Measurements from ENCODE around the gene CGNL1.

The CGNL1 gene

DNA sequence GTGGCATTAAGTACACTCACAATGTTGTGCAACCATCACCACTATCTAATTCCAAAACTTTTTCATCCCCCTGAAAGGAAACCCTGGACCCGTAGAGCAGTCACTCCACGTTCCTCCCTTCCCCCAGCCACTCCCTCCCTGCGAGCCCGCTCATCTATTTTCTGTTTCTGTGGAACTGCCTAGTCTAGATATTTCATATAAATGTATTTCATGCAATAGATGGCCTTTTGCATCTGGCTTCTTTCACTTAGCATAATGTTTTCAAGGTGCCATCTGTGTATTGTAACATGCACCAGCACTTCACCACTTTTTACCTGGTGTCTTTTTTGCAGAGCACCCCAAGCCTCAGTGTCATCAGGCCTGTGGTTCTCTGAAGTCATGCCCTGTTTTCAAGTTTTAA is 10.7 kb downstream of the CGNL1 start:
- DNase-seq (ENCODE audit: low read depth, low spot score), result no peak

GRCh38 chr15:57387564-57388076 is 11.3 kb downstream of the CGNL1 start:
- DNase-seq (ENCODE audit: low read depth, low spot score), result peak; percentile 42

DNA sequence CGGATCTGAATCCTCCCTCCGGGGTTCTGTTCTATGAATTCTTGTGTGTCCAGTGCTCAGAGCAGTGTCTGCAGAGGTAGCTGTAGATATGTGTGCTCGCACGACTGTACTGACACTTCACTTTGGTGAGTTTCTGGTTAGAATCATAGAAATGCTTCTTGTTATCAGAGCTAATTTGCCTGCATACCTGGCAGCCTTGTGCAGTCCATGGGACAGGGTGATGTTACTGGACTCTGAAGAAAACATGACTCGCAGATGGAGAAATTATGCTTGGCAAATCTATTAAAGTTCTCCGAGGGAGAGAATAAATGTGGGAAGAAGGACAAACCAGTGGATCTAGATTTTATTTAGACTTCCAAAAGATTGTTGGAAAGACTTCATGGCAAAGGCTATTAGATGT is 12.2 kb downstream of the CGNL1 start:
- no peak for DNase-seq (ENCODE audit: low read depth, low spot score)

DNA sequence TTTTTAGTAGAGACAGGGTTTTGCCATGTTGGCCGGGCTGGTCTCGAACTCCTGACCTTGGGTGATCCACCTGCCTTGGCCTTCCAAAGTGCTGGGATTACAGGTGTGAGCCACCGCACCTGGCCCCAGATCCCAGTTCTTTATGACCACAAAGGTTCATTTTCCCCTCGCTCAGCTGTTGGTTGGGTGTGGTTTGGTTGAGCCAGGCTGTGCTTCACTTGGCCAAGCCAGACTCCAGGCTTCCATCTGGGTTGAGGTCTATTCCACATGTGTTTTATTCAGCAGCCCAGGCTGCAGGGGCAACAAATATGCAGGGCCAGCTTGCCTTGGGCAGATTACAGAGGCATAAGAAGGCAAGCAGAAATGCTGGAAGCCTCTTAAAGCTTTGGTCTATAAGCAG is 13.7 kb downstream of the CGNL1 start:
- DNase-seq (ENCODE audit: low read depth, low spot score), result no peak

DNA sequence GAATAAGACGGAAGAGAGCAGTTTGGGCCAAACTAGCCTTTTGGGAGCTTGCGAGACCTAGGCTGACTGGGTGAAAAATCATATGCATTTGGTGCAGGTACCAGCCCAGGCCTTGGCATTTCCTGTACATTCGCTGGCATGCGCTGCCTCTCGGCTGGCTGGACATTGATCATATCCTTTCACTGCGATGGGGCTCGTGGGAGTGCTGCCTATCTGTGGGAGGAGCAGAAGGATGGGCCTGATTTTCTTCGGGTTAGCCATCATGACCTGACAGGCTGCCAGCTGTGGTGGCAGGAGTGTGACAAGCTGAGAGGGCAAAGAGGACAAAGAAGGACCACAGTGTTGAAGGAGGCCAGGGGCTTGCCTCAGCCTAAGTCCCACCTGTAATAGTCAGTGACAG is 14.3 kb downstream of the CGNL1 start:
- DNase-seq (ENCODE audit: low read depth, low spot score), result no peak

DNA sequence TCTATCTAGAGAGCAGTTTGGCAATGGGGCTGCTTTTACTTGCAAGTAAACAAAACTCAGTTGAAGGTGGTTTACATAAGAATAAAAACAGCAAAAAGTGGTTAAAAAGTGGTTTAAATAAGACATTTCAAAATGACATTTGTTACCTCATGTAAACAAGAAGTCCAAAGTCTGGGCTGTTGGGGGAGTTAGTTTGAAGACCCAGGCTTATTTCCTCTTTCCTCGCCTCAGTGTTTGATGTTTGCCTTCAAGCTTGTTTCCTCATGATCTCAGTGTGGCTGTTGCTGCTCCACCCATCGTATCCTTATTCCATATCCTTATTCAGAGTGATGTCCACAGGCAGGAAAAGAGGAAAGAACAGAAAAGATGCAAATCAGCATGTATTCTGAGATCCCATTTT is 15.2 kb downstream of the CGNL1 start:
- no peak for DNase-seq (ENCODE audit: low read depth, low spot score)

DNA sequence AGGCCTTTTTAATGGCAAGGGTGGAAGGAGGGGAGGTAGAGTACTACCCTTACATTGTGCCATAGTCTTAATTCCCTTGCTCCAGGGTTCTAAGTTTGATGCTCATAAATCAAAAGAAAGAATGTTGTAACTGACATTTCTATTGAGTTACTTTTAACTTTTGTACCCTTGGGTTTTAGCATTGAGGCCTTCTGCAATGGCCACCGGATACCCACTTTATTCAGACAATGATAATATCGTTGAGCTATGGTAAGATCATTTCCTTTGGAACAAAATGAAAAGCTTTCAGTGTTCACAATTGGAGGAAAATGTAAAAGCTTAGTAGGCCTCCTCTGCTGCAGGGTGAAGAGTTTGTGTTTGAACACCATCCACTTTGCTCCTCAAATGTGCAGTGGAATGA is 16.8 kb downstream of the CGNL1 start:
- DNase-seq (ENCODE audit: low read depth, low spot score), result no peak

DNA sequence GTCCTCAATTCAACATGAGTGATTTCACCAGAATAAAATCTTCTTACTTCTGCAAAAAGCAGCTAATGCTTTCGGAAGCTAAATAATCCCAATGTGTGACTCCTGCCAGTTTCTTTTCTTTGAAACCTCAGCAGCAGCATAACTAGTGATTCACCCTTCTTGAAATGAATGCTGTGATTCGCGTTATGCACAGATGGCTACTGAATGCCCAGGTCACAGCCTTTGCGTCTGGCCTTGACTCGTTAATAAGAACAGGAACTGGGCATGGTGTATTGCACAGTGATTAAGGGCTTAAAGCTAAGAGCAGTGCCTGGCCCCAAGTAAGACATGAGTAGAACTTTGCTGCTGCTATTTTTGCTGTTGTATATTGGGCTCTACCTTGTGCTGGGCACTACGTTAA is 19.0 kb downstream of the CGNL1 start:
- no peak for DNase-seq (ENCODE audit: low read depth, low spot score)

GRCh38 chr15:57398336-57398735 is 22.0 kb downstream of the CGNL1 start:
- DNase-seq (ENCODE audit: low read depth, low spot score), result no peak

DNA sequence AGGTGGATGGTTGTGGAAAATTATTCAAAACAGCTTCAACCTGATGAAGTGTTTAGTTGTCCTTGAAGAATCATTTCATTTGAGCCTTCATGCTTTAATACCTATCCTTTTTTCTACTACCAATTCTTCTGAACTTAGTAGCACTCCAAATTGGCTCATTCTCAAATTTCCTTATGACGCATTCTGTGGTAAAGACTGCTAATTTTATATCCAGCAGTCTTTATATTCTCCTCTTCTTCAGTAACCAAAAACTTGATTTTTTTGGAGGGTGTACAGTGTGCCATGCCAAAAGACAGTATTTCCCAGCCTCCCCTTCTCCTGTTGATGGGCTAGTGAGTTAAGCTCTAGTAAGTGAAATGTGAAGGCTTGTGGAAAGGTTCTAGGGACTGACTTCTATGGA is 25.2 kb downstream of the CGNL1 start:
- DNase-seq (ENCODE audit: low read depth, low spot score), result no peak

DNA sequence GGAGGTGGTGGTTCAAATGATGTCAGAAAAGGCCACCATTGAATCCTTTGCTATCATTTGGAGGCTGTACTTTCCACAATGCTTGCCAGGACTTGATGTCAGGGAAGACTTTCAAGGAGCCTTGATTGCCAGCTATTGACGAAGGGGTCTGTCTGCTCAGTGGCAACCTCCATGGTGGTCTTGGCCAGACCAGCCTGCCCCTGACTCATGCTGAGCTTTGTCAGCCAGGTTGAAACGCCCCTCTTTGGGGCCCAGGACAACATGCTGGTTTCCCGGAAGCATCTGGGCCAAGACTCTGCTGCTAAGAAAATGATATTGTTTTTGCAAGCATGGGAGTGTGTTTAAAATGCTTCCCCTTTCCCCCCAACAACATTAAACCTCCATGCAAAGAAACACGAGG is 26.7 kb downstream of the CGNL1 start:
- no peak for DNase-seq (ENCODE audit: low read depth, low spot score)

DNA sequence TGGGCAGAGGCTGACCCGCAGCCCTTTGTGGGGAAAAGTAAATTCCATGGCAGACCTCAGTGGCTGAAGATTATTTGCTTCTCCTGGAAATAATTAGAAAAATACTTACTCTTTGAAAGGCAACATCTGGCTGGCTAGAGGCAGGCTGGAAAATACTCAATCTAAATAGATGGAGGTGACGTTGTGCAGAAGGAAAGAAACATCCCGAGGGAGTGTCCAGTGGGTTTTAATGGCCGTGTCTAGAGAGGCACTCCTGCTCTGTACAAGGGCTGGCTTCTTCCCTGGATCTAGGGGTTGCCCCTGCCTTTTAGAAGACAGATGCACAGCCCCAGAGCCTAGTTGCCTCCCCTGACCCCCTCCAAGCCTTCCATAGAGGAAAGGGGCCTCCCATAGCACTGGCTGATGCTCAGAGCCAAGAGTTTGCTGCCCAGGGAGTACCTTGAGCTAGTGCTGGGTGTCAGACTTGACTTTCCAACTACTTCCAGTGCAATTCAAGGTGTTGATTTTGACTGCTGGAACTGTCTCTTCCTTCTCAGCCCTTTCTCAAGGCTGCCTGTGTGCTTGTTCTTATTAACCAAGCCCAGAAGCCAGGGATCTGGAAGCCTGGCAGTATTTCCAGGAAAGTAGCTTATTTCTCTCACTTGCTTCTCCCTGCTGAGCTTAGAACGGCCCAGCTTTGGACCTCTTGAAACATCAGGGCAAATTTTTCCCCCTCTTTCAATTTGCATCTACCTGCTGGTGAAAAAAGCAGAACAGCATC is 27.4 kb downstream of the CGNL1 start:
- no peak for DNase-seq (ENCODE audit: low read depth, low spot score)

GRCh38 chr15:57405133-57405532 is 28.8 kb downstream of the CGNL1 start:
- no peak for DNase-seq (ENCODE audit: low read depth, low spot score)

DNA sequence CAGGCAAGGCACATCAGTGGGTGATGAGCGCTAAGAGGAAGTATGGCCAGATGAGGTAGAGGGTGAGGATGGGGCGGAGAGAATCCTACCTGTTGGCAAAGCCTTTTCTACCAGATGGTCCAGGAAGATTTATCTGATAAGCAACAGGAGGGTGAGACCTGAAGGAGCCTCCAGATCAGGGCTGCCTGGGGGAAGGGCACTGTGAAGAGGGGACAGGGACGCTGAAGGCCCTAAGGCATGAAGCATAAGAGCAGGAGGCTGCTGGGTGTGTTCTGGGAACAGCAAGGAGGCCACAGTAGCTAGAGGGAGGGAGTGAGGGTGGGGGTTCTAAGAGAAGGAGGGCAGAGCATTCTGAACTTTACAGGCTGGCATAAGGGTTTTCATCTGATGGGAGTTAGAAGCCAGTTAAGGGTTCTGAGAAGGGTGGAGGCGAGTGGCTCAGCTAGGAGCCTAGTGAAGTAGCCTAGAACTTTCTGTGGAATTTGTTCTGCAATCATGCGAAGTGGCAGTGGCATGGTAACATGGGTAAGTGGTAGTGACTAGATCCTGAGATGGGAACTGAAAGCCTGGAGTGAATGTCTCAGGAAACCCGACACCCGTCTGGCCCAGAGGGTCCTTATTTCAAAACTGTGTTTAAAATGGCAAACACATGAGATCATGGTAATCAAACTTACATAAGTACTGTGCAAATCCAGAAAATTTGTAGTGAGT is 29.9 kb downstream of the CGNL1 start:
- DNase-seq (ENCODE audit: low read depth, low spot score), result no peak

DNA sequence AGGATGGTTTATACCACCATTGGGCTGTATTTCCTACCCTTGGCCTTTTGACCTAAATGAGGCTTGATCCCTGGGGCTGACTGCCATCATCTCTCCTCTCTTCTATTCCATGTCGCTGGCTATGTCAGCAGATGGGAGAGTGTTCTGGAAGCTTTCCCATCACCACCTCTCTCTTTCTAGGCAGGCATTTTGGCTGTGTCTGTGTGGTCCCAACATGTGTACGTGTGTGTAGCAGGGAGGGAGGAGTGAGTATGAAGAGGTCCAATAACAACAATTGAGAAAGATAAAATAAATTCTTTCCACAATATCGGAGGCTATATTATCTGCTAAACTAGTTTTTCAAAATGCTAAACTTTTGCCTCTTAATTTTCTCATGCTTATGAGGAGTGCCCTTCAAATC is 34.1 kb downstream of the CGNL1 start:
- DNase-seq (ENCODE audit: low read depth, low spot score), result no peak

- no peak for DNase-seq (ENCODE audit: low read depth, low spot score)
Measured at GRCh38 chr15:57411945-57412768, 35.9 kb downstream of the CGNL1 start.

- DNase-seq (ENCODE audit: low read depth, low spot score), result no peak
Measured at GRCh38 chr15:57415602-57416001, 39.3 kb downstream of the CGNL1 start.

DNA sequence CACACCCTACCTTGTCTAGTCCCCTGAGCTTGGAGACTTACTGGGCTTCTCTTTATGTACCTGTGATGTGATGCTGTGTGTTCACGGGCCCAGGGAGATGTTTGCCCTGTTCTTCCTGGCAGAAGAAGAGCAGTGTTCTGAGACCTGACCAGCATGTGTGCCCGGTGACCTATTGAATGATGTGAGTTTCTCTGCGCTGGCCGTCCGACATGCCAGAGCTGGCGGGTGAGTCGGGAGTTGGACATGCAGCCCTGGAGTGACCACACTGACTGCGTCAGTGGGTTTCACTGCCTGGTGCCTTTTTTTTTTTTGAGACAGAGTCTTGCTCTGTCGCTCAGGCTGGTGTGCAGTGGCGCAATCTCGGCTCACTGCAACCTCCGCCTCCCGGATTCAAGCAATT is 42.3 kb downstream of the CGNL1 start:
- no peak for DNase-seq (ENCODE audit: low read depth, low spot score)

- DNase-seq (ENCODE audit: low read depth, low spot score), result no peak
Measured at GRCh38 chr15:57419335-57419734, 43.0 kb downstream of the CGNL1 start.

DNA sequence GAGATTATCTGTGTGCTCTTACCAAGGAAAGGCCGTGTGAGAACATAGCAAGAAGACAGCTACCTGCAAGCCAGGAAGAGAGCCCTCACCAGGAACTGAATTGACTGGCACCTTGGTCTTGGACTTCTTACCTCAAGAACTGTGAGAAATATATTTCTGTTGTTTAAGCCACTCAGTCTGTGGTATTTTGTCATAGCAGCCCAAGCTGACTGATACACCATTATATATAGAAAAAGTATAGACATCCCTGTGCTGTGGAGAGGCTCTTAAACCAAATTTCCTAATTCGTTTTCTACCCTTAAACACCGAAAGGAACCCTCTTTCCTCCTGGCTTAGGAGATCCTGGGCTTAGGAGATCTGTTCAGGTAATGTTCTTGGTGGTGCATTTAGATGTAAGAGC is 44.8 kb downstream of the CGNL1 start:
- DNase-seq (ENCODE audit: low read depth, low spot score), result no peak

DNA sequence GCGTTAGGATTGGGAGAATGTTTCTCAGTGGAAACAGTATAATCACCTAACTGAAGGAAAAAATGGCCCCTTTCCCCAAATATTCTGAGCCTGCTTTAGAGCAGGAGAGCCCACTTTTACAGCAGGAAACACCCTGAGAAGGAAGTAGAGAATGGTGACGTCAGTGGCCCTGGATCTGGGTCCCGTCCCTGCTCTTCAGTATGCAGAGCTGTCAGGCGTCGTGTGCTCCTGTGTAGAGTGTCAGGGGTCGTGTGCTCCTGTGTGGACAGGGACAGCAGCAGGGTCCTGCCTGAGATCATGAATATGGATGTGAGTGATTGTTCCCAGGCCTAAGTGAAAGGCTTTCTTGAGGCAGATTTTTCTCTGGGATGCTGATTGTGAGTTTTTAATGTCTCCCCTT is 45.2 kb downstream of the CGNL1 start:
- DNase-seq (ENCODE audit: low read depth, low spot score), result no peak

DNA sequence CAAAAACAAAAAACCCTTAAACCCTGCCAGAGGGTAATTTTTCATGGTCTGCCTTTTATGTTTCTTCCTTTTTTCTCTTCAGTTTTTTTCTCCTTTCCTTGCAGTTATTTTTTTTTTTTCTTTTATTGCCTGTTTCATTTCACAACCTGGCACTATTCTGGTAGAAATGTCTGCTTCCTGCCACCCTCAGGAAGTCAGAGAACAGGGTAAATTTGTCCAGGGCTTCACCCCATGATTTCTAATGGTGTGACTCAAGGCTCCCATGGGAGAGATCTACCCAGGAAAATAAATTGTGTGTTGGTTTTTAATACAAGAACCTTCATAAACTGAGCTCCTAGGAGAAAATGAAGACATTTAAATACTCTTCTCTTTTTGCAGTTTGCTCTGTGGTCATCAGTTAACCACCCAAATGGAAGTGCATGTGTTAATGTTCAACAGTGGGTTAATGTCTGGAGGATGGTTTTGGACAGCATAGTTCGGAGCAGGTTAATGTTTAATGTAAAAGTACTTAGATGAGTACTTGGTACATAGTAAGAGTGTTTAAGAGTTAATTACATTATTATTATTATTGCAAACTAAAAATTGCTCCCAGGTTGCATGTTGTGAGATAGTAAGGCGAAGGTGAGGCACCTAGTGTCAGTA is 45.9 kb downstream of the CGNL1 start:
- DNase-seq (ENCODE audit: low read depth, low spot score), result no peak
